ENCODE measurements around the gene PRKG1. TPM values are rescaled to one million over a fixed set of nuclear protein-coding genes. Genes with fewer than 3 reads are reported as not detected.

PRKG1 gene
- total and polyA plus RNA-seq, 2 experiments from 2014 or later: 18.2 to 21.1 TPM

GRCh38 chr10:51368943-51369342 lies 294.7 kb downstream of the PRKG1 start:
- Histone ChIP-seq H3K27me3 (ENCODE audit: insufficient read depth) (no peaks in the 10 kb centered on the region), H3F3A (replicated peaks; ENCODE audit: low read depth) (no peaks in the 10 kb centered on the region), H3K79me2 (replicated peaks; ENCODE audit: insufficient read depth) (no peaks in the 10 kb centered on the region), H4K20me1 (replicated peaks; ENCODE audit: insufficient read depth) (no peaks in the 10 kb centered on the region), H2AFZ (no peak overlapping the region), H3K4me1 (ENCODE audit: insufficient read depth) (peaks cover 51% of the 10 kb centered on the region), H3K27ac (ENCODE audit: low read depth) (no peak overlapping the region), H3K4me2 (no peak overlapping the region), H3K9me2 (ENCODE audit: insufficient read depth) (no peaks in the 10 kb centered on the region), H3K4me3 (no peak overlapping the region), H3K36me3 (ENCODE audit: insufficient read depth) (no peaks in the 10 kb centered on the region)
- H3K27ac Mint-ChIP-seq: no peak overlapping the region
- TF ChIP-seq, protein P1, sequence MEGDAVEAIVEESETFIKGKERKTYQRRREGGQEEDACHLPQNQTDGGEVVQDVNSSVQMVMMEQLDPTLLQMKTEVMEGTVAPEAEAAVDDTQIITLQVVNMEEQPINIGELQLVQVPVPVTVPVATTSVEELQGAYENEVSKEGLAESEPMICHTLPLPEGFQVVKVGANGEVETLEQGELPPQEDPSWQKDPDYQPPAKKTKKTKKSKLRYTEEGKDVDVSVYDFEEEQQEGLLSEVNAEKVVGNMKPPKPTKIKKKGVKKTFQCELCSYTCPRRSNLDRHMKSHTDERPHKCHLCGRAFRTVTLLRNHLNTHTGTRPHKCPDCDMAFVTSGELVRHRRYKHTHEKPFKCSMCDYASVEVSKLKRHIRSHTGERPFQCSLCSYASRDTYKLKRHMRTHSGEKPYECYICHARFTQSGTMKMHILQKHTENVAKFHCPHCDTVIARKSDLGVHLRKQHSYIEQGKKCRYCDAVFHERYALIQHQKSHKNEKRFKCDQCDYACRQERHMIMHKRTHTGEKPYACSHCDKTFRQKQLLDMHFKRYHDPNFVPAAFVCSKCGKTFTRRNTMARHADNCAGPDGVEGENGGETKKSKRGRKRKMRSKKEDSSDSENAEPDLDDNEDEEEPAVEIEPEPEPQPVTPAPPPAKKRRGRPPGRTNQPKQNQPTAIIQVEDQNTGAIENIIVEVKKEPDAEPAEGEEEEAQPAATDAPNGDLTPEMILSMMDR (conservative IDR thresholded peaks at IDR 0.05; ENCODE audit: low read depth in 2 of 2): peak; percentile 64 to 95
- no peak for TF ChIP-seq STAT1 (IDR thresholded peaks at IDR 0.05; ENCODE audit: unreplicated experiment)
- no peaks in the 10 kb centered on the region for H3K9me3 Mint-ChIP-seq
- peak; percentile 34 for ATAC-seq
- H3K4me3 Mint-ChIP-seq: no peak overlapping the region
- peaks cover 68% of the 10 kb centered on the region for H3K4me1 Mint-ChIP-seq
- peaks cover 11% of the 10 kb centered on the region for H3K27me3 Mint-ChIP-seq (ENCODE audit: insufficient read depth, low read depth, poor library complexity)
- DNase-seq (ENCODE audit: low spot score): peak; percentile 77
- no peaks in the 10 kb centered on the region for H3K36me3 Mint-ChIP-seq (ENCODE audit: low read depth)

GRCh38 chr10:51369903-51370302 lies 295.6 kb downstream of the PRKG1 start:
- Histone ChIP-seq H3K4me3 (no peak overlapping the region), H3F3A (replicated peaks; ENCODE audit: low read depth) (no peaks in the 10 kb centered on the region), H3K27me3 (ENCODE audit: insufficient read depth) (no peaks in the 10 kb centered on the region), H3K36me3 (ENCODE audit: insufficient read depth) (no peaks in the 10 kb centered on the region), H3K79me2 (replicated peaks; ENCODE audit: insufficient read depth) (no peaks in the 10 kb centered on the region), H3K27ac (ENCODE audit: low read depth) (no peak overlapping the region), H3K4me1 (ENCODE audit: insufficient read depth) (peaks cover 42% of the 10 kb centered on the region), H3K4me2 (peak overlapping the region; percentile 22; the same call in 1 of the 2 replicates), H2AFZ (no peak overlapping the region), H3K9me2 (ENCODE audit: insufficient read depth) (no peaks in the 10 kb centered on the region), H4K20me1 (replicated peaks; ENCODE audit: insufficient read depth) (no peaks in the 10 kb centered on the region)
- no peaks in the 10 kb centered on the region for H3K9me3 Mint-ChIP-seq
- H3K27me3 Mint-ChIP-seq (ENCODE audit: insufficient read depth, low read depth, poor library complexity): peaks cover 11% of the 10 kb centered on the region
- H3K36me3 Mint-ChIP-seq (ENCODE audit: low read depth): no peaks in the 10 kb centered on the region
- peak; percentile 73 for ATAC-seq
- DNase-seq (ENCODE audit: low spot score): peak; percentile 32
- peaks cover 61% of the 10 kb centered on the region for H3K4me1 Mint-ChIP-seq
- no peak overlapping the region for H3K27ac Mint-ChIP-seq
- H3K4me3 Mint-ChIP-seq: no peak overlapping the region
- no peak for TF ChIP-seq STAT1 (IDR thresholded peaks at IDR 0.05; ENCODE audit: unreplicated experiment)
- TF ChIP-seq NANOG (IDR thresholded peaks at IDR 0.05; ENCODE audit: borderline replicate concordance): no peak
- TF ChIP-seq REST (IDR thresholded peaks at IDR 0.05; ENCODE audit: unreplicated experiment): no peak
- TF ChIP-seq EZH2phosphoT487 (IDR thresholded peaks at IDR 0.05; ENCODE audit: unreplicated experiment): no peak
- TF ChIP-seq, protein P2, sequence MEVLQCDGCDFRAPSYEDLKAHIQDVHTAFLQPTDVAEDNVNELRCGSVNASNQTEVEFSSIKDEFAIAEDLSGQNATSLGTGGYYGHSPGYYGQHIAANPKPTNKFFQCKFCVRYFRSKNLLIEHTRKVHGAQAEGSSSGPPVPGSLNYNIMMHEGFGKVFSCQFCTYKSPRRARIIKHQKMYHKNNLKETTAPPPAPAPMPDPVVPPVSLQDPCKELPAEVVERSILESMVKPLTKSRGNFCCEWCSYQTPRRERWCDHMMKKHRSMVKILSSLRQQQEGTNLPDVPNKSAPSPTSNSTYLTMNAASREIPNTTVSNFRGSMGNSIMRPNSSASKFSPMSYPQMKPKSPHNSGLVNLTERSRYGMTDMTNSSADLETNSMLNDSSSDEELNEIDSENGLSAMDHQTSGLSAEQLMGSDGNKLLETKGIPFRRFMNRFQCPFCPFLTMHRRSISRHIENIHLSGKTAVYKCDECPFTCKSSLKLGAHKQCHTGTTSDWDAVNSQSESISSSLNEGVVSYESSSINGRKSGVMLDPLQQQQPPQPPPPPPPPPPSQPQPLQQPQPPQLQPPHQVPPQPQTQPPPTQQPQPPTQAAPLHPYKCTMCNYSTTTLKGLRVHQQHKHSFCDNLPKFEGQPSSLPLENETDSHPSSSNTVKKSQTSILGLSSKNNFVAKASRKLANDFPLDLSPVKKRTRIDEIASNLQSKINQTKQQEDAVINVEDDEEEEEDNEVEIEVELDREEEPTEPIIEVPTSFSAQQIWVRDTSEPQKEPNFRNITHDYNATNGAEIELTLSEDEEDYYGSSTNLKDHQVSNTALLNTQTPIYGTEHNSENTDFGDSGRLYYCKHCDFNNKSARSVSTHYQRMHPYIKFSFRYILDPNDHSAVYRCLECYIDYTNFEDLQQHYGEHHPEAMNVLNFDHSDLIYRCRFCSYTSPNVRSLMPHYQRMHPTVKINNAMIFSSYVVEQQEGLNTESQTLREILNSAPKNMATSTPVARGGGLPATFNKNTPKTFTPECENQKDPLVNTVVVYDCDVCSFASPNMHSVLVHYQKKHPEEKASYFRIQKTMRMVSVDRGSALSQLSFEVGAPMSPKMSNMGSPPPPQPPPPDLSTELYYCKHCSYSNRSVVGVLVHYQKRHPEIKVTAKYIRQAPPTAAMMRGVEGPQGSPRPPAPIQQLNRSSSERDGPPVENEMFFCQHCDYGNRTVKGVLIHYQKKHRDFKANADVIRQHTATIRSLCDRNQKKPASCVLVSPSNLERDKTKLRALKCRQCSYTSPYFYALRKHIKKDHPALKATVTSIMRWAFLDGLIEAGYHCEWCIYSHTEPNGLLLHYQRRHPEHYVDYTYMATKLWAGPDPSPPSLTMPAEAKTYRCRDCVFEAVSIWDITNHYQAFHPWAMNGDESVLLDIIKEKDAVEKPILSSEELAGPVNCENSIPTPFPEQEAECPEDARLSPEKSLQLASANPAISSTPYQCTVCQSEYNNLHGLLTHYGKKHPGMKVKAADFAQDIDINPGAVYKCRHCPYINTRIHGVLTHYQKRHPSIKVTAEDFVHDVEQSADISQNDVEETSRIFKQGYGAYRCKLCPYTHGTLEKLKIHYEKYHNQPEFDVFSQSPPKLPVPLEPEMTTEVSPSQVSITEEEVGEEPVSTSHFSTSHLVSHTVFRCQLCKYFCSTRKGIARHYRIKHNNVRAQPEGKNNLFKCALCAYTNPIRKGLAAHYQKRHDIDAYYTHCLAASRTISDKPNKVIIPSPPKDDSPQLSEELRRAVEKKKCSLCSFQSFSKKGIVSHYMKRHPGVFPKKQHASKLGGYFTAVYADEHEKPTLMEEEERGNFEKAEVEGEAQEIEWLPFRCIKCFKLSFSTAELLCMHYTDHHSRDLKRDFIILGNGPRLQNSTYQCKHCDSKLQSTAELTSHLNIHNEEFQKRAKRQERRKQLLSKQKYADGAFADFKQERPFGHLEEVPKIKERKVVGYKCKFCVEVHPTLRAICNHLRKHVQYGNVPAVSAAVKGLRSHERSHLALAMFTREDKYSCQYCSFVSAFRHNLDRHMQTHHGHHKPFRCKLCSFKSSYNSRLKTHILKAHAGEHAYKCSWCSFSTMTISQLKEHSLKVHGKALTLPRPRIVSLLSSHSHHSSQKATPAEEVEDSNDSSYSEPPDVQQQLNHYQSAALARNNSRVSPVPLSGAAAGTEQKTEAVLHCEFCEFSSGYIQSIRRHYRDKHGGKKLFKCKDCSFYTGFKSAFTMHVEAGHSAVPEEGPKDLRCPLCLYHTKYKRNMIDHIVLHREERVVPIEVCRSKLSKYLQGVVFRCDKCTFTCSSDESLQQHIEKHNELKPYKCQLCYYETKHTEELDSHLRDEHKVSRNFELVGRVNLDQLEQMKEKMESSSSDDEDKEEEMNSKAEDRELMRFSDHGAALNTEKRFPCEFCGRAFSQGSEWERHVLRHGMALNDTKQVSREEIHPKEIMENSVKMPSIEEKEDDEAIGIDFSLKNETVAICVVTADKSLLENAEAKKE (CRISPR knock-in tag; IDR thresholded peaks at IDR 0.05): no peak
- no peak for TF ChIP-seq EZH2 (IDR thresholded peaks at IDR 0.05; ENCODE audit: low read depth, unreplicated experiment)
- TF ChIP-seq ETS1 (IDR thresholded peaks at IDR 0.05): no peak

Measured in GM23338 (cell line).